ENCODE data around the gene CS. TPM values are rescaled to one million over a fixed set of nuclear protein-coding genes. Genes with fewer than 3 reads are reported as not detected.
"Not testable (repeated sequence)": the region's sequence is repeated elsewhere in the genome, so short reads cannot be mapped to it uniquely, and the experiment has no call there.

The CS gene
- total RNA-seq (2021; fragmentation: NEBNext Ultra II Directional; extraction: Animal tissue kit (Norgen Biotek cat#: 25700)), result 100 to 1,000 TPM; 196 to 247 (median 232) TPM
- long read RNA-seq, transcript CS-201 (11 exons, 2,975 nt), result major isoform, 26 of 56 reads
- long read RNA-seq, partial matches to known transcripts, result 13 of 56 reads
- long read RNA-seq, other reads (novel, unspliced or antisense), result 16 of 56 reads

- Mint-ChIP-seq H3K4me3 (peak within 1 kb of the TSS; percentile 98), H3K9me3 (no peaks in the 10 kb centered on the region), H3K36me3 (ENCODE audit: low read depth) (peaks cover 13% of the 10 kb centered on the region; the same call in 1 of the 2 replicates), H3K27ac (peak within 1 kb of the TSS; percentile 89), H3K27me3 (ENCODE audit: insufficient read depth) (no peaks in the 10 kb centered on the region; the same call in none of the 2 replicates), H3K4me1 (ENCODE audit: low read depth) (peaks cover 49% of the 10 kb centered on the region)
- no peak for TF ChIP-seq CTCF (IDR thresholded peaks at IDR 0.05)
- DNase-seq, result peak; percentile 97
Measured at GRCh38 chr12:56299853-56300643, at the start of gene CS. Gene CS (minus strand): TSS chr12:56300330. CDS start chr12:56300201, 129 bp downstream.

- no peaks in the 10 kb centered on the region for H3K9me3 Mint-ChIP-seq
- H3K27ac Mint-ChIP-seq, result no peak overlapping the region
- no peaks in the 10 kb centered on the region for H3K27me3 Mint-ChIP-seq (ENCODE audit: insufficient read depth)
- no peak overlapping the region for H3K4me3 Mint-ChIP-seq
- no peak for DNase-seq
- no peaks in the 10 kb centered on the region for H3K4me1 Mint-ChIP-seq (ENCODE audit: low read depth)
- H3K36me3 Mint-ChIP-seq (ENCODE audit: low read depth), result peaks cover 26% of the 10 kb centered on the region
- TF ChIP-seq CTCF (IDR thresholded peaks at IDR 0.05), result no peak
Measured at GRCh38 chr12:56348776-56349175, 48.6 kb upstream of the CS start.

- H3K4me1 Mint-ChIP-seq (ENCODE audit: low read depth); H3K9me3 Mint-ChIP-seq; H3K27me3 Mint-ChIP-seq (ENCODE audit: insufficient read depth); DNase-seq; H3K4me3 Mint-ChIP-seq; H3K27ac Mint-ChIP-seq: not testable (repeated sequence)
- H3K36me3 Mint-ChIP-seq (ENCODE audit: low read depth), result peaks cover 34% of the 10 kb centered on the region
Measured at GRCh38 chr12:56347255-56347654, 47.1 kb upstream of the CS start.

GRCh38 chr12:56346675-56347074, 46.5 kb upstream of the CS start:
- TF ChIP-seq CTCF (IDR thresholded peaks at IDR 0.05), result peak; percentile 20; the same call in 1 of the 2 replicates
- H3K27me3 Mint-ChIP-seq (ENCODE audit: insufficient read depth), result no peaks in the 10 kb centered on the region
- no peak overlapping the region for H3K27ac Mint-ChIP-seq
- no peaks in the 10 kb centered on the region for H3K9me3 Mint-ChIP-seq
- no peak overlapping the region for H3K4me3 Mint-ChIP-seq
- H3K36me3 Mint-ChIP-seq (ENCODE audit: low read depth), result peaks cover 34% of the 10 kb centered on the region
- H3K4me1 Mint-ChIP-seq (ENCODE audit: low read depth), result no peaks in the 10 kb centered on the region
- no peak for DNase-seq

- H3K27ac Mint-ChIP-seq; H3K9me3 Mint-ChIP-seq; H3K27me3 Mint-ChIP-seq (ENCODE audit: insufficient read depth); H3K4me1 Mint-ChIP-seq (ENCODE audit: low read depth); DNase-seq; H3K4me3 Mint-ChIP-seq: not testable (repeated sequence)
- peaks cover 21% of the 10 kb centered on the region for H3K36me3 Mint-ChIP-seq (ENCODE audit: low read depth)
Measured at GRCh38 chr12:56342290-56342689, 42.2 kb upstream of the CS start.

GRCh38 chr12:56341616-56342015, 41.5 kb upstream of the CS start:
- H3K4me1 Mint-ChIP-seq (ENCODE audit: low read depth), result peaks cover 6% of the 10 kb centered on the region; the same call in 1 of the 2 replicates

More at GRCh38 chr12:56341616-56342015, 41.5 kb upstream of the CS start:
- H3K36me3 Mint-ChIP-seq (ENCODE audit: low read depth), result peaks cover 21% of the 10 kb centered on the region
- DNase-seq, result no peak
- peaks cover 3% of the 10 kb centered on the region; the same call in 1 of the 2 replicates for H3K27me3 Mint-ChIP-seq (ENCODE audit: insufficient read depth)
- H3K27ac Mint-ChIP-seq, result no peak overlapping the region
- H3K9me3 Mint-ChIP-seq, result no peaks in the 10 kb centered on the region
- no peak overlapping the region for H3K4me3 Mint-ChIP-seq
- TF ChIP-seq CTCF (IDR thresholded peaks at IDR 0.05), result no peak

Measured in HFFc6 (cell line).